HepG2 (cell line): ENCODE data around the gene CCNQ. TPM values are rescaled to one million over a fixed set of nuclear protein-coding genes. Genes with fewer than 3 reads are reported as not detected.

Experiments used
- ATAC-seq: fragments of 200-7000 bp; cut with Tn5 transposase; 3 replicates; pipeline ENCODE4 v1.9.1; 2020; ENCODE audit warnings: mild to moderate bottlenecking, moderate library complexity
- BruUV-seq: library from RNA; stranded (reverse); fragments of 400-500 nt; replicated peaks from 2 replicates; lab custom pipeline; 2021; lab: Mats Ljungman, UMichigan
- CTCF ChIA-PET: fragments of 300-600 bp; formaldehyde crosslinking; extraction: SDS; loops from one replicate; lab custom pipeline; 2021; ENCODE audit warnings: low total read pairs, inconsistent platforms, low intra/inter-chr PET ratio; lab: Yijun Ruan, JAX
- POLR2A ChIA-PET: fragments of 350-600 bp; sonication (Branson Sonifier 250); formaldehyde crosslinking; loops from one replicate; lab custom pipeline; 2020; ENCODE audit warnings: antibody characterized with exemption, inconsistent platforms; lab: Yijun Ruan, JAX
- DNase-seq: peaks from one replicate; pipeline ENCODE4 v3.0.0-alpha.2; 2015; ENCODE audit warnings: low spot score
- FAIRE-seq: peaks from 3 replicates; lab custom pipeline; 2011; peaks lifted over from hg19 to GRCh38; lab: Jason Lieb, UNC
- H2AFZ ChIP-seq: one replicate; pipeline ENCODE4 v1.6.1; 2011; ENCODE audit warnings: low read length, inconsistent platforms
- H3K27ac ChIP-seq: fragments of 300-600 bp; 3 replicates; pipeline ENCODE4 v1.8.0; 2011; ENCODE audit warnings: mixed run types, mild to moderate bottlenecking, mixed read lengths, low read length, inconsistent platforms; ENCODE audit not compliant: insufficient read depth; ENCODE audit errors: extremely low read length
- H3K27me3 ChIP-seq, 2 experiments: fragments of 200-600 bp in 1 of 2; 2 replicates in 1 of 2; 3 replicates in 1 of 2; pipeline versions ENCODE4 v1.6.0 to v1.8.0; 2011; ENCODE audit warnings: low read length in 2 of 2, mild to moderate bottlenecking in 2 of 2, moderate library complexity in 2 of 2, inconsistent platforms in 1 of 2; ENCODE audit not compliant: insufficient read depth in 2 of 2, control insufficient read depth in 1 of 2
- H3K36me3 ChIP-seq, 2 experiments: fragments of 200-600 bp in 1 of 2; replicated peaks in 1 of 2; 2 replicates in 1 of 2; 3 replicates in 1 of 2; pipeline versions ENCODE4 v1.5.1 to v1.8.0; 2011; ENCODE audit warnings: low read length in 2 of 2, inconsistent platforms in 1 of 2; ENCODE audit not compliant: insufficient read depth in 2 of 2, control insufficient read depth in 1 of 2
- H3K4me1 ChIP-seq: 2 replicates; pipeline ENCODE4 v1.5.1; 2012; ENCODE audit warnings: low read length, inconsistent platforms; ENCODE audit not compliant: insufficient read depth
- H3K4me2 ChIP-seq: 2 replicates; pipeline ENCODE4 v1.6.0; 2011; ENCODE audit warnings: low read depth, low read length, inconsistent platforms
- H3K4me3 ChIP-seq, 3 experiments: fragments of 200-600 bp in 1 of 3; sonication (generic), shearing (Covaris generic) in 1 of 3; replicated peaks in 1 of 3; 2 replicates each; pipeline ENCODE4 v1.5.1; 2011 to 2016; ENCODE audit warnings: low read length in 3 of 3, inconsistent platforms in 2 of 3, low read depth in 2 of 3, mild to moderate bottlenecking in 2 of 3, control low read depth in 1 of 3, mixed read lengths in 1 of 3; ENCODE audit not compliant: insufficient read depth in 1 of 3
- H3K79me2 ChIP-seq: one replicate; pipeline ENCODE4 v1.6.1; 2011; ENCODE audit warnings: low read length, inconsistent platforms; ENCODE audit not compliant: insufficient read depth
- H3K9ac ChIP-seq: 2 replicates; pipeline ENCODE4 v1.6.0; 2011; ENCODE audit warnings: mild to moderate bottlenecking, low read depth, low read length, inconsistent platforms; ENCODE audit not compliant: insufficient read depth
- H3K9me3 ChIP-seq: 2 replicates; pipeline ENCODE4 v1.5.1; 2012; ENCODE audit warnings: mild to moderate bottlenecking, low read length
- H4K20me1 ChIP-seq: 2 replicates; pipeline ENCODE4 v1.6.0; 2011; ENCODE audit warnings: inconsistent platforms, mild to moderate bottlenecking, low read length, moderate library complexity; ENCODE audit not compliant: insufficient read depth
- BHLHE40 ChIP-seq: IDR thresholded peaks from 2 replicates; pipeline ENCODE4 v1.6.1; 2011; ENCODE audit warnings: low read length, improper control_type of control experiment
- CENPBD1 ChIP-seq: sonication (generic); formaldehyde crosslinking; IDR thresholded peaks from 2 replicates; pipeline ENCODE4 v1.8.0; 2022; ENCODE audit warnings: missing genetic modification reagents, low read depth, mild to moderate bottlenecking, borderline replicate concordance
- CERS6 ChIP-seq: sonication (generic); formaldehyde crosslinking; IDR thresholded peaks from 2 replicates; pipeline ENCODE4 v1.5.0; 2020; ENCODE audit warnings: missing genetic modification reagents
- EP300 ChIP-seq, 3 experiments: sonication (generic) in 1 of 3; formaldehyde crosslinking in 1 of 3; IDR thresholded peaks; 2 replicates each; pipeline versions ENCODE4 v1.5.1 to v1.6.1; 2011 to 2020; ENCODE audit warnings: low read depth in 2 of 3, low read length in 2 of 3, borderline replicate concordance in 1 of 3, improper control_type of control experiment in 1 of 3, mild to moderate bottlenecking in 1 of 3, missing genetic modification reagents in 1 of 3, moderate library complexity in 1 of 3
- FUBP1 ChIP-seq: sonication (generic); formaldehyde crosslinking; IDR thresholded peaks from 2 replicates; pipeline ENCODE4 v1.5.1; 2020; ENCODE audit warnings: missing genetic modification reagents, mild to moderate bottlenecking, borderline replicate concordance
- MEF2D ChIP-seq: sonication (generic); formaldehyde crosslinking; IDR thresholded peaks from 2 replicates; pipeline ENCODE4 v1.5.1; 2020; ENCODE audit warnings: mild to moderate bottlenecking, missing genetic modification reagents
- NFE2L1 ChIP-seq: sonication (generic); formaldehyde crosslinking; IDR thresholded peaks from 2 replicates; pipeline ENCODE4 v1.4.0; 2020; ENCODE audit warnings: missing genetic modification reagents, mild to moderate bottlenecking, borderline replicate concordance
- NR2F1 ChIP-seq, 2 experiments: fragments of 450-650 bp in 1 of 2; formaldehyde crosslinking in 1 of 2; IDR thresholded peaks; 2 replicates each; pipeline versions ENCODE4 v1.5.0 to v1.6.1; 2016 to 2020; ENCODE audit warnings: mild to moderate bottlenecking in 1 of 2, missing compliant biosample characterization in 1 of 2, missing genetic modification reagents in 1 of 2, moderate library complexity in 1 of 2
- RARA ChIP-seq: IDR thresholded peaks from 2 replicates; pipeline ENCODE4 v1.6.1; 2016; ENCODE audit warnings: missing genetic modification reagents, missing compliant biosample characterization
- SALL2 ChIP-seq: sonication (generic); formaldehyde crosslinking; IDR thresholded peaks from 2 replicates; pipeline ENCODE4 v1.8.1; 2023; ENCODE audit warnings: mild to moderate bottlenecking, missing genetic modification reagents, inconsistent platforms
- STAT5B ChIP-seq: sonication (generic); formaldehyde crosslinking; IDR thresholded peaks from 2 replicates; pipeline ENCODE4 v1.4.0; 2020; ENCODE audit warnings: missing genetic modification reagents
- ZC3H4 ChIP-seq: sonication (generic); formaldehyde crosslinking; IDR thresholded peaks from 2 replicates; pipeline ENCODE4 v1.4.0; 2020; ENCODE audit warnings: missing genetic modification reagents, borderline replicate concordance
- ZFY ChIP-seq: sonication (generic); formaldehyde crosslinking; IDR thresholded peaks from 2 replicates; pipeline ENCODE4 v1.4.0; 2020; ENCODE audit warnings: missing genetic modification reagents
- ZNF331 ChIP-seq: sonication (generic); formaldehyde crosslinking; IDR thresholded peaks from 2 replicates; pipeline ENCODE4 v1.4.0; 2020; ENCODE audit warnings: missing genetic modification reagents
- ZNF747 ChIP-seq: sonication (generic); formaldehyde crosslinking; IDR thresholded peaks from 2 replicates; pipeline ENCODE4 v1.8.1; 2023; ENCODE audit warnings: missing genetic modification reagents, mild to moderate bottlenecking, borderline replicate concordance
- WGBS: methylation state at CpG from one replicate; pipeline ENCODE4 v1.1.6; 2017; ENCODE audit warnings: low lambda C conversion rate; 5-methylcytosine and 5-hydroxymethylcytosine counted together
- in situ Hi-C: cut with HindIII; loops from 2 replicates; pipeline ENCODE4 v1.10.0; 2017; ENCODE audit warnings: low pct_unique_long_range_greater_than_20kb; ENCODE audit not compliant: extremely low pct_ligation_motif_present
- intact Hi-C: fragments of 100-400 bp; cut with micrococcal nuclease; formaldehyde crosslinking; loops from one replicate; pipeline ENCODE4 v1.10.0; 2022; ENCODE audit not compliant: unreplicated experiment
- polyA plus RNA-seq, 8 experiments: library from polyadenylated mRNA; depleted of rRNA in 3 of 8; stranded (reverse) in 7 of 8; unstranded in 1 of 8; fragments of >200 nt; fragmentation: Illumina TruSeq in 4 of 8; extraction: Trizol in 4 of 8; gene quantifications; 2 replicates each; pipeline versions ENCODE4 v1.2.1 to v1.2.3, GENCODE V29; 2011 to 2016; ENCODE audit warnings: low read depth in 4 of 8, missing spikeins in 1 of 8, mixed read lengths in 1 of 8; ENCODE audit not compliant: insufficient read depth in 1 of 8
- total RNA-seq, 5 experiments: library from RNA; depleted of rRNA; stranded (reverse); fragments of >200 nt; fragmentation: Illumina TruSeq; extraction: Trizol; gene quantifications; 2 replicates each; pipeline ENCODE4 v1.2.3, GENCODE V29; 2016; ENCODE audit warnings: low read depth in 1 of 5
- TF ChIP-seq, protein P1 (sequence below): IDR thresholded peaks from 2 replicates; pipeline ENCODE4 v1.6.1; 2016; ENCODE audit warnings: control low read depth
- TF ChIP-seq, protein P2 (sequence below): IDR thresholded peaks from 2 replicates; pipeline ENCODE4 v1.6.1; 2016; ENCODE audit warnings: low read depth, borderline replicate concordance

Gene CCNQ
- total and polyA plus RNA-seq, 2 of the 13 experiments (the other 11 are each of a cell fraction or from before 2014, with no cell fraction given): 15.0 to 25.5 TPM

GRCh38 chrX:153624196-153625091, 25.5 kb upstream of the CCNQ start:
- Histone ChIP-seq H3K27ac (peak overlapping the region; percentile 100), H2AFZ (no peak overlapping the region), H3K4me2 (peak overlapping the region; percentile 91), H3K4me1 (peaks cover 84% of the 10 kb centered on the region), H3K27me3 (no peaks in the 10 kb centered on the region), H3K9me3 (no peaks in the 10 kb centered on the region), H3K79me2 (peaks cover 22% of the 10 kb centered on the region), H3K36me3 (no peaks in the 10 kb centered on the region), H3K4me3 (peak overlapping the region; percentile 46 to 77 (median 69); a peak in 5 of 6 replicates), H4K20me1 (no peaks in the 10 kb centered on the region), H3K9ac (peak overlapping the region; percentile 95)
- BruUV-seq: no TSS peak
- no CpG with 5 or more reads among the region's 15 CpGs for WGBS
- intact Hi-C loops (no loop called here), in situ Hi-C loops (no loop called here)
- ATAC-seq: no peak
- POLR2A ChIA-PET: interaction anchor here (0.8 to 11.8 kb wide), 5 partner anchors 11 to 25 kb away, joined by 3 to 596 read pairs (median 144); partner anchors contain the start of gene DUSP9
- CTCF ChIA-PET: no interaction called here
- peak; percentile 93 for FAIRE-seq
- peak; percentile 43 for DNase-seq
- TF ChIP-seq, protein P1, sequence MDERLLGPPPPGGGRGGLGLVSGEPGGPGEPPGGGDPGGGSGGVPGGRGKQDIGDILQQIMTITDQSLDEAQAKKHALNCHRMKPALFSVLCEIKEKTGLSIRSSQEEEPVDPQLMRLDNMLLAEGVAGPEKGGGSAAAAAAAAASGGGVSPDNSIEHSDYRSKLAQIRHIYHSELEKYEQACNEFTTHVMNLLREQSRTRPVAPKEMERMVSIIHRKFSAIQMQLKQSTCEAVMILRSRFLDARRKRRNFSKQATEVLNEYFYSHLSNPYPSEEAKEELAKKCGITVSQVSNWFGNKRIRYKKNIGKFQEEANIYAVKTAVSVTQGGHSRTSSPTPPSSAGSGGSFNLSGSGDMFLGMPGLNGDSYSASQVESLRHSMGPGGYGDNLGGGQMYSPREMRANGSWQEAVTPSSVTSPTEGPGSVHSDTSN (CRISPR knock-in tag): no peak
- no peak for TF ChIP-seq ZNF747 (CRISPR knock-in tag)
- TF ChIP-seq NR2F1 (CRISPR knock-in tag; IDR thresholded peaks at IDR 0.05): 0 out of 4 replicates have a peak, but pooled peaks of 1 of the 2 experiments have one; percentile 34
- no peak for TF ChIP-seq CERS6 (CRISPR knock-in tag)
- TF ChIP-seq ZFY: no peak; the same call in 1 of the 2 replicates
- no peak for TF ChIP-seq EP300 (IDR thresholded peaks at IDR 0.05; ENCODE audit: low read depth in 2 of 2, low read length in 2 of 2)
- TF ChIP-seq EP300 (CRISPR knock-in tag; IDR thresholded peaks at IDR 0.05; ENCODE audit: borderline replicate concordance): no peak; the same call in 1 of the 2 replicates
- peak; percentile 24; the same call in 1 of the 2 replicates for TF ChIP-seq RARA (CRISPR knock-in tag)
- 0 out of 2 replicates have a peak, but pooled peaks have one; percentile 34 for TF ChIP-seq ZNF331 (CRISPR knock-in tag)
- TF ChIP-seq, protein P2, sequence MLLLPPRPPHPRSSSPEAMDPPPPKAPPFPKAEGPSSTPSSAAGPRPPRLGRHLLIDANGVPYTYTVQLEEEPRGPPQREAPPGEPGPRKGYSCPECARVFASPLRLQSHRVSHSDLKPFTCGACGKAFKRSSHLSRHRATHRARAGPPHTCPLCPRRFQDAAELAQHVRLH: 0 out of 2 replicates have a peak, but pooled peaks have one; percentile 22
- no peak for TF ChIP-seq MEF2D (CRISPR knock-in tag)
- 0 out of 2 replicates have a peak, but pooled peaks have one; percentile 32 for TF ChIP-seq SALL2 (CRISPR knock-in tag)
- peak; percentile 69 for TF ChIP-seq ZC3H4 (CRISPR knock-in tag)
- TF ChIP-seq FUBP1 (CRISPR knock-in tag): no peak
- TF ChIP-seq BHLHE40: no peak
- TF ChIP-seq STAT5B (CRISPR knock-in tag): no peak
- no peak for TF ChIP-seq CENPBD1 (CRISPR knock-in tag)
- no peak for TF ChIP-seq NFE2L1 (CRISPR knock-in tag)
